Sigmoid colon (tissue), 7 donors: Measurements from ENCODE around the gene ETS1. TPM values are rescaled to one million over a fixed set of nuclear protein-coding genes. Genes with fewer than 3 reads are reported as not detected.

ENCODE experiments used
- DNase-seq: peaks from one replicate; pipeline ENCODE4 v3.0.0-alpha.2; 2019
- H3K27ac ChIP-seq, 4 donors: fragments of 200-600 bp; sonication (generic); one replicate each; pipeline ENCODE4 v1.5.1; 2016 to 2019; ENCODE audit warnings: mild to moderate bottlenecking in 1 of 4
- H3K27me3 ChIP-seq, 3 donors: fragments of 200-600 bp; sonication (generic); one replicate each; pipeline ENCODE4 v1.5.1; 2019; ENCODE audit warnings: mild to moderate bottlenecking in 1 of 3
- H3K36me3 ChIP-seq, 4 donors: fragments of 200-600 bp; sonication (generic); one replicate each; pipeline ENCODE4 v1.5.1; 2016 to 2019
- H3K4me1 ChIP-seq, 4 donors: fragments of 200-600 bp; sonication (generic); one replicate each; pipeline ENCODE4 v1.5.1; 2017 to 2019
- H3K4me3 ChIP-seq, 4 donors: fragments of 200-600 bp; sonication (generic); one replicate each; pipeline ENCODE4 v1.5.1; 2017 to 2019; ENCODE audit warnings: mild to moderate bottlenecking in 2 of 4, moderate library complexity in 1 of 4
- H3K9me3 ChIP-seq, 4 donors: fragments of 200-600 bp in 3 of 4; sonication (generic) in 3 of 4; one replicate each; pipeline versions ENCODE4 v1.5.1 to v1.6.1; 2013 to 2019
- CTCF ChIP-seq, 4 experiments: fragments of 450-650 bp in 3 of 4; fragments of 200-600 bp in 1 of 4; IDR thresholded peaks; one replicate each; pipeline ENCODE4 v1.5.1; 2016 to 2019; ENCODE audit warnings: antibody characterized with exemption in 4 of 4, mild to moderate bottlenecking in 3 of 4, moderate library complexity in 2 of 4
- EP300 ChIP-seq, 4 donors: sonication (generic); formaldehyde crosslinking; IDR thresholded peaks; one replicate each; pipeline ENCODE4 v1.6.1; 2017; ENCODE audit warnings: antibody characterized with exemption in 4 of 4
- POLR2A ChIP-seq, 2 donors: fragments of 450-650 bp; IDR thresholded peaks; one replicate each; pipeline ENCODE4 v1.6.1; 2016; ENCODE audit warnings: antibody characterized with exemption in 2 of 2, mild to moderate bottlenecking in 2 of 2, moderate library complexity in 2 of 2
- POLR2AphosphoS5 ChIP-seq, 4 donors: sonication (generic); formaldehyde crosslinking; IDR thresholded peaks; one replicate each; pipeline ENCODE4 v1.6.1; 2017; ENCODE audit warnings: antibody characterized with exemption in 4 of 4
- WGBS, 2 donors: extraction: QIAGEN DNeasy Blood & Tissue Kit; methylation state at CpG; one replicate each; pipeline ENCODE4 v1.1.7; 2013; 5-methylcytosine and 5-hydroxymethylcytosine counted together
- intact Hi-C: fragments of 100-400 bp; cut with DNase I; formaldehyde crosslinking; loops from one replicate; pipeline ENCODE4 v1.15.1; 2023
- polyA plus RNA-seq, 3 donors: library from polyadenylated mRNA; stranded (reverse); fragments of 200-250 nt; gene quantifications; one replicate each; pipeline ENCODE4 v1.2.3, GENCODE V29; 2013
- total RNA-seq, 4 donors: library from RNA; depleted of rRNA; stranded (reverse); fragments of >200 nt; gene quantifications; one replicate each; pipeline ENCODE4 v1.1.0, GENCODE V29; 2016
- donor health status: healthy with polysubstance abuse.
- donor health status: Bipolar disorder and iron deficiency.
- donor health status: healthy.

ETS1 gene
- total and polyA plus RNA-seq, 7 donors, result 12.5 to 122 (median 24.6) TPM

- 85 to 87% methylated on average over 11 of the region's 11 CpGs for WGBS, 2 donors
- Histone ChIP-seq H3K9me3 (no peaks in the 10 kb centered on the region), H3K27me3 (no peaks in the 10 kb centered on the region), H3K27ac (no peak overlapping the region), H3K4me3 (no peak overlapping the region), H3K4me1 (peaks cover 0 to 18% (median 3%) of the 10 kb centered on the region in 4 donors), H3K36me3 (no peaks in the 10 kb centered on the region)
- intact Hi-C loops, result no loop called here
- TF ChIP-seq EP300 (IDR thresholded peaks at IDR 0.05), result no peak
- TF ChIP-seq CTCF (IDR thresholded peaks at IDR 0.05), result no peak
- no peak for TF ChIP-seq POLR2A (IDR thresholded peaks at IDR 0.05)
- TF ChIP-seq POLR2AphosphoS5 (IDR thresholded peaks at IDR 0.05), result no peak
- DNase-seq, result no peak
Observed at GRCh38 chr11:128615076-128615475, 27.7 kb upstream of the ETS1 start.

- intact Hi-C loops, result no loop called here
- WGBS, 2 donors, result 79 to 93% methylated on average over 6 of the region's 6 CpGs
Observed at GRCh38 chr11:128614026-128614425, 26.7 kb upstream of the ETS1 start.

GRCh38 chr11:128613300-128613995, 26.1 kb upstream of the ETS1 start:
- Histone ChIP-seq H3K4me3 (no peak overlapping the region), H3K27me3 (no peaks in the 10 kb centered on the region), H3K9me3 (no peaks in the 10 kb centered on the region), H3K27ac (no peak overlapping the region), H3K4me1 (peaks cover 0 to 18% (median 3%) of the 10 kb centered on the region in 4 donors), H3K36me3 (no peaks in the 10 kb centered on the region)
- WGBS, 2 donors, result 70 to 95% methylated on average over 8 of the region's 8 CpGs
- no peak for DNase-seq
- TF ChIP-seq EP300 (IDR thresholded peaks at IDR 0.05) (no peak), POLR2AphosphoS5 (IDR thresholded peaks at IDR 0.05) (no peak), CTCF (IDR thresholded peaks at IDR 0.05) (no peak), POLR2A (IDR thresholded peaks at IDR 0.05) (no peak)
- intact Hi-C loops, result no loop called here

More at GRCh38 chr11:128614026-128614425, 26.7 kb upstream of the ETS1 start:
- TF ChIP-seq CTCF (IDR thresholded peaks at IDR 0.05) (no peak), POLR2AphosphoS5 (IDR thresholded peaks at IDR 0.05) (no peak), POLR2A (IDR thresholded peaks at IDR 0.05) (no peak), EP300 (IDR thresholded peaks at IDR 0.05) (no peak)
- no peak overlapping the region for H3K4me3 ChIP-seq
- no peaks in the 10 kb centered on the region for H3K36me3 ChIP-seq
- H3K27ac ChIP-seq, result no peak overlapping the region
- H3K27me3 ChIP-seq, result no peaks in the 10 kb centered on the region
- H3K9me3 ChIP-seq, result no peaks in the 10 kb centered on the region
- DNase-seq, result no peak
- H3K4me1 ChIP-seq, result peaks cover 0 to 18% (median 3%) of the 10 kb centered on the region in 4 donors

- H3K27me3 ChIP-seq, result no peaks in the 10 kb centered on the region
- H3K9me3 ChIP-seq, result no peaks in the 10 kb centered on the region
- WGBS, 2 donors, result 44 to 82% methylated on average over 18 of the region's 18 CpGs
- TF ChIP-seq POLR2AphosphoS5 (IDR thresholded peaks at IDR 0.05) (no peak), EP300 (IDR thresholded peaks at IDR 0.05) (no peak), CTCF (IDR thresholded peaks at IDR 0.05) (no peak), POLR2A (IDR thresholded peaks at IDR 0.05) (no peak)
- H3K4me3 ChIP-seq, result no peak overlapping the region
- H3K27ac ChIP-seq, result peak overlapping the region in 2 of 4 donors; percentile 9 to 27
- intact Hi-C loops, result no loop called here
- peaks cover 0 to 11% (median under 1%) of the 10 kb centered on the region in 4 donors for H3K4me1 ChIP-seq
- DNase-seq, result no peak
- no peaks in the 10 kb centered on the region for H3K36me3 ChIP-seq
Observed at GRCh38 chr11:128610721-128611617, 23.6 kb upstream of the ETS1 start.
